Spleen (tissue), 11 donors: ENCODE measurements around the gene METTL25. TPM values are rescaled to one million over a fixed set of nuclear protein-coding genes. Genes with fewer than 3 reads are reported as not detected.
A peak's percentile ranks its signal among the peaks of the same experiment; 100 is the strongest.

ENCODE experiments used
- DNase-seq: peaks from one replicate; pipeline ENCODE4 v3.0.0-alpha.2; 2020
- H3K27ac ChIP-seq, 8 donors: fragments of 200-600 bp; sonication (generic) in 7 of 8; 1 replicate in 4 of 8; 2 replicates in 4 of 8; pipeline versions ENCODE4 v1.5.0 to v1.8.0; 2016 to 2021; ENCODE audit warnings: inconsistent platforms in 4 of 8, mild to moderate bottlenecking in 4 of 8, moderate library complexity in 1 of 8
- H3K27me3 ChIP-seq, 7 donors: fragments of 200-600 bp; sonication (generic) in 6 of 7; replicated peaks in 1 of 7; 1 replicate in 4 of 7; 2 replicates in 3 of 7; pipeline versions ENCODE4 v1.5.0 to v1.8.0; 2016 to 2021; ENCODE audit warnings: inconsistent platforms in 3 of 7, mild to moderate bottlenecking in 1 of 7
- H3K36me3 ChIP-seq, 6 donors: fragments of 200-600 bp; sonication (generic) in 5 of 6; 1 replicate in 4 of 6; 2 replicates in 2 of 6; pipeline versions ENCODE4 v1.5.0 to v1.8.0; 2016 to 2021; ENCODE audit warnings: inconsistent platforms in 2 of 6
- H3K4me1 ChIP-seq, 6 donors: fragments of 200-600 bp; sonication (generic) in 5 of 6; 1 replicate in 3 of 6; 2 replicates in 3 of 6; pipeline versions ENCODE4 v1.5.0 to v1.8.0; 2016 to 2021; ENCODE audit warnings: inconsistent platforms in 3 of 6
- H3K4me3 ChIP-seq, 8 donors: fragments of 200-600 bp; sonication (generic) in 7 of 8; 1 replicate in 4 of 8; 2 replicates in 4 of 8; pipeline versions ENCODE4 v1.5.0 to v1.8.0; 2016 to 2021; ENCODE audit warnings: inconsistent platforms in 4 of 8, mild to moderate bottlenecking in 4 of 8, moderate library complexity in 2 of 8
- H3K9me3 ChIP-seq, 8 donors: fragments of 200-600 bp; sonication (generic) in 7 of 8; 1 replicate in 4 of 8; 2 replicates in 4 of 8; pipeline versions ENCODE4 v1.5.0 to v1.8.0; 2016 to 2021; ENCODE audit warnings: inconsistent platforms in 4 of 8
- POLR2A ChIP-seq, 3 donors: fragments of 450-650 bp; IDR thresholded peaks; one replicate each; pipeline ENCODE4 v1.5.1; 2017; ENCODE audit warnings: antibody characterized with exemption in 3 of 3, mild to moderate bottlenecking in 1 of 3
- POLR2AphosphoS5 ChIP-seq, 3 donors: sonication (generic); formaldehyde crosslinking; IDR thresholded peaks; one replicate each; pipeline ENCODE4 v1.5.1; 2017; ENCODE audit warnings: antibody characterized with exemption in 3 of 3
- WGBS, 5 donors: extraction: QIAGEN DNeasy Blood & Tissue Kit in 3 of 5; methylation state at CpG; one replicate each; pipeline versions ENCODE4 v1.1.5 to v1.1.7; 2013 to 2018; 5-methylcytosine and 5-hydroxymethylcytosine counted together
- intact Hi-C: fragments of 100-400 bp; cut with DNase I; formaldehyde crosslinking; loops from one replicate; pipeline ENCODE4 v1.15.0; 2023; ENCODE audit warnings: low total_unique reads
- polyA plus RNA-seq, 3 donors: library from polyadenylated mRNA; stranded (reverse); fragments of 200-250 nt; gene quantifications; one replicate each; pipeline ENCODE4 v1.2.1, GENCODE V29; 2013
- total RNA-seq, 7 donors: library from RNA; depleted of rRNA in 3 of 7; stranded (reverse); fragments of >200 nt in 3 of 7; fragmentation: NEBNext Ultra II Directional in 4 of 7; extraction: Animal tissue kit (Norgen Biotek cat#: 25700) in 4 of 7; gene quantifications; one replicate each; pipeline versions ENCODE4 v1.1.0 to v1.2.1, GENCODE V29; 2016 to 2021
- TF ChIP-seq, protein P1 (sequence below), 11 experiments: fragments of 200-600 bp in 7 of 11; fragments of 450-650 bp in 4 of 11; sonication (generic) in 4 of 11; IDR thresholded peaks in 8 of 11; conservative IDR thresholded peaks in 3 of 11; 1 replicate in 7 of 11; 2 replicates in 4 of 11; pipeline versions ENCODE4 v1.4.0 to v1.8.0; 2016 to 2021; ENCODE audit warnings: antibody characterized with exemption in 11 of 11, inconsistent platforms in 4 of 11, mild to moderate bottlenecking in 1 of 11
- donor health status: healthy with polysubstance abuse.
- donor health status: DM: no; HTN: no; CAD: no; lungs with moderate emphysema.
- donor health status: DM: no; HTN: no; CAD: no.
- donor health status: Bipolar disorder and iron deficiency.
- donor health status: healthy.
- donor health status: DM: no; HTN: no; CAD: no.
- donor health status: DM: yes; HTN: yes; CAD: no.

The METTL25 gene
- total and polyA plus RNA-seq, 10 donors = 6.2 to 21.1 (median 17.9) TPM

DNA sequence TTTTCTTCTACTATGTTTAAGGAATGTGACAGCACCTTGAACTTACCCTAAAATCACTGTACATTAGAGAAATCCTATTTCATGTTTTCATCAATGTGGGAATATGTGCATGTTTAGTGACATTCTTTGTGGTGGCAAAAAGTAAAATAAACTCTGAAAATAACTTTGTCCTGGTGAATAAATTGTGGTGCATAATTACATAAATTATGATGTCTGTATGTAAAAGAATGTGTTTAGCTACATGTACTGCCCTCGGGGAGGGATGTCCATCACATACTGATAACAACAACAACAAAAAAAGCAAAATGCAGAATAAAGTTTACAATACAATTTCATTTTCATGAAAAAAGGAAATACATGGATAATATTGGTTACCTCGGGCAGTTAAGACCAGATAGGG lies 157.3 kb downstream of the METTL25 start:
- TF ChIP-seq POLR2A (IDR thresholded peaks at IDR 0.05) (no peak), POLR2AphosphoS5 (IDR thresholded peaks at IDR 0.05) (no peak)
- TF ChIP-seq, protein P1, sequence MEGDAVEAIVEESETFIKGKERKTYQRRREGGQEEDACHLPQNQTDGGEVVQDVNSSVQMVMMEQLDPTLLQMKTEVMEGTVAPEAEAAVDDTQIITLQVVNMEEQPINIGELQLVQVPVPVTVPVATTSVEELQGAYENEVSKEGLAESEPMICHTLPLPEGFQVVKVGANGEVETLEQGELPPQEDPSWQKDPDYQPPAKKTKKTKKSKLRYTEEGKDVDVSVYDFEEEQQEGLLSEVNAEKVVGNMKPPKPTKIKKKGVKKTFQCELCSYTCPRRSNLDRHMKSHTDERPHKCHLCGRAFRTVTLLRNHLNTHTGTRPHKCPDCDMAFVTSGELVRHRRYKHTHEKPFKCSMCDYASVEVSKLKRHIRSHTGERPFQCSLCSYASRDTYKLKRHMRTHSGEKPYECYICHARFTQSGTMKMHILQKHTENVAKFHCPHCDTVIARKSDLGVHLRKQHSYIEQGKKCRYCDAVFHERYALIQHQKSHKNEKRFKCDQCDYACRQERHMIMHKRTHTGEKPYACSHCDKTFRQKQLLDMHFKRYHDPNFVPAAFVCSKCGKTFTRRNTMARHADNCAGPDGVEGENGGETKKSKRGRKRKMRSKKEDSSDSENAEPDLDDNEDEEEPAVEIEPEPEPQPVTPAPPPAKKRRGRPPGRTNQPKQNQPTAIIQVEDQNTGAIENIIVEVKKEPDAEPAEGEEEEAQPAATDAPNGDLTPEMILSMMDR (IDR thresholded peaks at IDR 0.05 in 8 of 11, conservative IDR thresholded peaks at IDR 0.05 in 3 of 11) = no peak
- H3K9me3 ChIP-seq = no peaks in the 10 kb centered on the region
- H3K4me1 ChIP-seq = no peaks in the 10 kb centered on the region
- H3K27ac ChIP-seq = no peak overlapping the region
- intact Hi-C loops = no loop called here
- no peaks in the 10 kb centered on the region for H3K36me3 ChIP-seq
- no peaks in the 10 kb centered on the region for H3K27me3 ChIP-seq
- 66 to 86% (median 73%) methylated on average over 2 of the region's 2 CpGs for WGBS, 5 donors
- no peak for DNase-seq
- H3K4me3 ChIP-seq = no peak overlapping the region

DNA sequence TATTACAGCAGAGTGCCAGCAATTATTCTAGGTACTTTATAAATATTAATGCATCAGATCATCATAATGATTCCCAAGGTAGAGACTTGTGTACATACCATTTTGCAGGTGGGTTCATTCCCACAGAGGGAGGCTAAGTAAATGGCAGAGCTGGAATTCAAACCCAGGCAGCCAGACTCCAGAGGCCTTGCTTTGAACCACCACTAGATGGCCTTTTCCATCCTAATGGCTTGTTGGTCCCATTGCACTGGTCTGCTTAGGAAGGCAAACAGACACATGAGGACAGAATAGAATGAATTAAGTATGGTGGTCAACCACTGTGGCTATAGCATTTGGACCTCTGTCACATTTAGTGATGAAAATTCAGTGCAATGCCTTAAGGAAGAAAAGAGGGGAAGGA lies 158.7 kb downstream of the METTL25 start:
- no peaks in the 10 kb centered on the region for H3K4me1 ChIP-seq
- no peak overlapping the region for H3K27ac ChIP-seq
- TF ChIP-seq POLR2AphosphoS5 (IDR thresholded peaks at IDR 0.05) = no peak
- TF ChIP-seq, protein P1 (IDR thresholded peaks at IDR 0.05 in 8 of 11, conservative IDR thresholded peaks at IDR 0.05 in 3 of 11) = peak in 2 of 11 experiments; percentile 6 to 14
- TF ChIP-seq POLR2A (IDR thresholded peaks at IDR 0.05) = no peak
- DNase-seq = no peak
- intact Hi-C loops = no loop called here
- no peak overlapping the region for H3K4me3 ChIP-seq
- no peaks in the 10 kb centered on the region for H3K9me3 ChIP-seq
- no peaks in the 10 kb centered on the region for H3K36me3 ChIP-seq
- H3K27me3 ChIP-seq = no peaks in the 10 kb centered on the region

DNA sequence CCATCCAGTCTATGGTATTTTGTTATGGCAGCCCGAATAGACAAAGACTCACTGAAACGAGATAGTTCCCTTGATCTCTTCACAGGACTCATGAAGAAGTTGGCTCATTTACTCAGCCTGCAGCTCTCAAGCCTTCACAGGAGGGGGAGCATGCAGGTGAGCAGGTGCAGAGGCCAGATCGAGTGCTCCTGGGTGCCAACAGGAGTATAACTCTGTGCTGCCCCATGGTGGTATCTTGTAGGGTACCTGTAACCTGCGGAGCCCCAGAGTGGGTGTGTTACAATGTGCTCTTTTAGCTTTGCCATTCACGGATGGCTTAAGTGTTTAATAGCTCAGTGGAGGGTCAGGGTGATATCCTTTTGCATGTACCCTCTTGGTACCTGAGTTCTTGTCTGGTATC lies 159.5 kb downstream of the METTL25 start:
- no peak for DNase-seq
- intact Hi-C loops = no loop called here
- TF ChIP-seq POLR2AphosphoS5 (IDR thresholded peaks at IDR 0.05) (no peak), POLR2A (IDR thresholded peaks at IDR 0.05) (no peak)
- TF ChIP-seq, protein P1 (IDR thresholded peaks at IDR 0.05 in 8 of 11, conservative IDR thresholded peaks at IDR 0.05 in 3 of 11) = no peak
- Histone ChIP-seq H3K36me3 (no peaks in the 10 kb centered on the region), H3K4me3 (no peak overlapping the region), H3K4me1 (no peaks in the 10 kb centered on the region), H3K27me3 (no peaks in the 10 kb centered on the region), H3K27ac (no peak overlapping the region), H3K9me3 (no peaks in the 10 kb centered on the region)
- WGBS, 5 donors = 68 to 87% (median 80%) methylated on average over 5 of the region's 5 CpGs

DNA sequence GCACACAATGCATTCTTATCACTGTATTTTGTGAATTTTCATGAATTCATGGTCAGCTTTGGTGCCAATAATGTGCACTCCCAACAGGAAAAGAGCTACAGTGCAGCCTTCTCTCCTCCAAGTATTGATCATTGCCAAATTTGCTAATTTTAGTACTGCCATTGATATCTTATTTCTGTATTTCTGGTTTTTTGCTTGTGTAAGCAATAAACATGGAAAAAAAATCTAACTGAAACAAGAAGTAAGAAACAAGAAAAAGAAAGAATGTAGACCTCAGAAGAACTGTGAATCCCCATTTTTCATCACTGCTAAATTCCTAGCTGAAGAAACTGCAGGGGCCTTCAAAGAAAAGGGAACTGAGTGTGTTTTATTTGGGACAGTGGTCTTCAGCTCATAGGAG lies 161.2 kb downstream of the METTL25 start:
- H3K27me3 ChIP-seq = no peaks in the 10 kb centered on the region
- TF ChIP-seq POLR2A (IDR thresholded peaks at IDR 0.05) (no peak), POLR2AphosphoS5 (IDR thresholded peaks at IDR 0.05) (no peak)
- TF ChIP-seq, protein P1 (IDR thresholded peaks at IDR 0.05 in 8 of 11, conservative IDR thresholded peaks at IDR 0.05 in 3 of 11) = no peak
- H3K4me1 ChIP-seq = no peaks in the 10 kb centered on the region
- H3K9me3 ChIP-seq = no peaks in the 10 kb centered on the region
- H3K4me3 ChIP-seq = no peak overlapping the region
- no peaks in the 10 kb centered on the region for H3K36me3 ChIP-seq
- H3K27ac ChIP-seq = no peak overlapping the region
- intact Hi-C loops = no loop called here
- DNase-seq = no peak
